K562 (cell line): ENCODE data around the gene STK16.

Experiments
- CHD4 ChIP-seq: fragments of 200-600 bp; sonication (generic); IDR thresholded peaks from 3 replicates; pipeline ENCODE4 v1.6.1; 2012; ENCODE audit warnings: low read depth, mild to moderate bottlenecking, mixed read lengths, low read length, inconsistent platforms; ENCODE audit not compliant: insufficient read depth, insufficient replicate concordance, poor library complexity, severe bottlenecking
- TF ChIP-seq, protein P1 (sequence below): sonication (generic); formaldehyde crosslinking; IDR thresholded peaks from 2 replicates; pipeline ENCODE4 v1.9.0; 2022; ENCODE audit warnings: mild to moderate bottlenecking, missing genetic modification reagents

DNA sequence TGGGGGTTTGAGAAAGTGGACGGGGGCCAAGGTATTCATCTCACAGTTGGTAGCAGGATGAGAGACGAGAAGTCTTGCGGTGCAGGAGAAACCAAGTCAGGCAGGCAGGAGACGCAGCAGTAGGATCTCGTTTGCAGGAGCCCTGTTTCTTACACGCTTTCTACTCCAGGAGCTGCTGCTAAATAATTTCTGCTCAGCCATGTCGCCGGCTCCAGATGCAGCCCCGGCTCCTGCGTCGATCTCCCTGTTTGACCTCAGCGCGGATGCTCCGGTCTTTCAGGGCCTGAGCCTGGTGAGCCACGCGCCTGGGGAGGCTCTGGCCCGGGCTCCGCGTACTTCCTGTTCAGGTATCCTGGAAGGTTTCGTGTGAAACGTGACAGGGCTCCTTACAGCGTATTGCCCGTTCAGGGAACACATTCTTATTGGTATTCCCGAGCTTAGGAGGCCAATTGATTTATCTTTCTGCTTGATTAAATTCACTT is 15.2 kb upstream of the STK16 start:
- TF ChIP-seq, protein P1, sequence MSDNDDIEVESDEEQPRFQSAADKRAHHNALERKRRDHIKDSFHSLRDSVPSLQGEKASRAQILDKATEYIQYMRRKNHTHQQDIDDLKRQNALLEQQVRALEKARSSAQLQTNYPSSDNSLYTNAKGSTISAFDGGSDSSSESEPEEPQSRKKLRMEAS, result no peak
- TF ChIP-seq CHD4, result no peak
